PC-9 (cell line): Measurements from ENCODE around the gene TBC1D22A. TPM values are rescaled to one million over a fixed set of nuclear protein-coding genes. Genes with fewer than 3 reads are reported as not detected.

Experiments
- BruUV-seq: library from RNA; stranded (reverse); fragments of 400-500 nt; replicated peaks from 2 replicates; lab custom pipeline; 2021; lab: Mats Ljungman, UMichigan
- CTCF ChIA-PET: fragments of 300-600 bp; sonication (Branson Sonifier 250); formaldehyde crosslinking; loops from one replicate; lab custom pipeline; 2022; ENCODE audit warnings: antibody characterized with exemption; lab: Charles Lee
- POLR2A ChIA-PET: fragments of 300-600 bp; sonication (Branson Sonifier 250); formaldehyde crosslinking; loops from one replicate; lab custom pipeline; 2022; ENCODE audit warnings: antibody characterized with exemption; ENCODE audit not compliant: unreplicated experiment; lab: Charles Lee
- DNase-seq, 2 experiments: peaks; one replicate each; pipeline versions ENCODE4 v3.0.0 to v3.0.0-alpha.2; 2015 to 2022; ENCODE audit warnings: mixed read lengths in 1 of 2
- H2AFZ ChIP-seq: fragments of 200-600 bp; sonication (generic); 2 replicates; pipeline ENCODE4 v1.8.1; 2017; ENCODE audit warnings: antibody characterized with exemption
- H3F3A ChIP-seq: fragments of 200-600 bp; sonication (generic); 2 replicates; pipeline ENCODE4 v1.8.1; 2017; ENCODE audit warnings: antibody characterized with exemption, mild to moderate bottlenecking, low read depth; ENCODE audit not compliant: insufficient read depth
- H3K27ac ChIP-seq: fragments of 200-600 bp; sonication (generic); 2 replicates; pipeline ENCODE4 v1.6.1; 2016; ENCODE audit warnings: mixed run types
- H3K27me3 ChIP-seq: fragments of 200-600 bp; sonication (generic); 2 replicates; pipeline ENCODE4 v1.6.1; 2016; ENCODE audit warnings: low read depth, mixed run types; ENCODE audit not compliant: insufficient read depth
- H3K36me3 ChIP-seq: fragments of 200-600 bp; sonication (generic); 2 replicates; pipeline ENCODE4 v1.6.1; 2016; ENCODE audit warnings: low read depth, mixed run types
- H3K4me1 ChIP-seq: fragments of 200-600 bp; sonication (generic); replicated peaks from 2 replicates; pipeline ENCODE4 v1.6.1; 2016; ENCODE audit warnings: mixed run types; ENCODE audit not compliant: insufficient read depth
- H3K4me2 ChIP-seq: fragments of 200-600 bp; sonication (generic); 2 replicates; pipeline ENCODE4 v1.6.1; 2017; ENCODE audit warnings: mixed run types
- H3K4me3 ChIP-seq: fragments of 200-600 bp; sonication (generic); 2 replicates; pipeline ENCODE4 v1.6.1; 2016; ENCODE audit warnings: mixed run types
- H3K79me2 ChIP-seq: fragments of 200-600 bp; sonication (generic); 2 replicates; pipeline ENCODE4 v1.6.1; 2017; ENCODE audit warnings: low read depth, mixed run types
- H3K9me2 ChIP-seq: fragments of 200-600 bp; sonication (generic); 2 replicates; pipeline ENCODE4 v1.8.1; 2017; ENCODE audit warnings: mild to moderate bottlenecking; ENCODE audit not compliant: insufficient read depth
- H3K9me3 ChIP-seq: fragments of 200-600 bp; sonication (generic); 2 replicates; pipeline ENCODE4 v1.8.1; 2016; ENCODE audit warnings: low read depth; ENCODE audit not compliant: insufficient read depth
- H4K20me1 ChIP-seq: fragments of 200-600 bp; sonication (generic); 2 replicates; pipeline ENCODE4 v1.8.1; 2017; ENCODE audit not compliant: insufficient read depth
- EZH2 ChIP-seq: fragments of 200-600 bp; sonication (generic); IDR thresholded peaks from 2 replicates; pipeline ENCODE4 v1.8.0; 2017; ENCODE audit warnings: antibody characterized with exemption, low read depth
- intact Hi-C: fragments of 100-400 bp; cut with micrococcal nuclease; formaldehyde crosslinking; loops from one replicate; pipeline ENCODE4 v1.10.0; 2022; ENCODE audit not compliant: unreplicated experiment
- total RNA-seq: library from RNA; stranded (reverse); gene quantifications from 2 replicates; pipeline ENCODE4 v1.2.3, GENCODE V29; 2021
- TF ChIP-seq, protein P1 (sequence below): fragments of 200-600 bp; sonication (generic); conservative IDR thresholded peaks from 2 replicates; pipeline ENCODE4 v1.6.1; 2017; ENCODE audit warnings: mixed run types, antibody characterized with exemption, mild to moderate bottlenecking, moderate library complexity

Gene TBC1D22A
- total RNA-seq, 1 experiment from 2014 or later = 40.3 TPM

DNA sequence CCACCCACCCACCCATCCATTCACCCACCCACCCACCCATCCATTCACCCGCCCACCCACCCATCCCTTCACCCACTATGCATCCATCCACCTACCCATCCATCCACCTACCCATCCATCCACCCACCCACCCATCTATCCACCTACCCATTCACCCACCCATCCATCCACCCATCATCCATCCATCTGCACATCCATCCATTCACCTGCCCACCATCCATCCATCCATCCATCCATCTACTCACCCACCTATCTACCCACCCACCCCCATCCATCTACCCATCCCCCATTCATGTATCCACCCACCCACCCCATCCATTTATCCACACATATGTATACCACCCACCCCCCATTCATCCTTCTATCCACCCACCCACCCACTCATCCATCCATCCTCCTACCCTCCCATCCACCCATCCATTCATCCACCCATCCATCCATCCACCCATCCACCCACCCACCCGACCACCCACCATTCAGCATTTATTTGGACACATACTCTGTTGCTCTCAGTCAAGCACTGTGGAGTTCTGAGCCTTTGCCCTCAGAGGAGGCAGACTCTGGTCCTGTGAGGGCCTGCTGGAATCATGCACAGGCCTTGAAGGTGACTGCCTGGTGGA lies 380.1 kb downstream of the TBC1D22A start:
- Histone ChIP-seq H3K36me3 (no peaks in the 10 kb centered on the region), H3K4me2 (no peak overlapping the region), H3K79me2 (no peaks in the 10 kb centered on the region), H3K4me1 (no peaks in the 10 kb centered on the region), H3K27ac (no peak overlapping the region), H3K9me2 (no peaks in the 10 kb centered on the region), H3K4me3 (no peak overlapping the region), H2AFZ (no peak overlapping the region), H4K20me1 (peaks cover 13% of the 10 kb centered on the region), H3K27me3 (no peaks in the 10 kb centered on the region), H3K9me3 (no peaks in the 10 kb centered on the region), H3F3A (no peaks in the 10 kb centered on the region)
- BruUV-seq = no TSS peak
- intact Hi-C loops = no loop called here
- POLR2A ChIA-PET = no interaction called here
- TF ChIP-seq, protein P1, sequence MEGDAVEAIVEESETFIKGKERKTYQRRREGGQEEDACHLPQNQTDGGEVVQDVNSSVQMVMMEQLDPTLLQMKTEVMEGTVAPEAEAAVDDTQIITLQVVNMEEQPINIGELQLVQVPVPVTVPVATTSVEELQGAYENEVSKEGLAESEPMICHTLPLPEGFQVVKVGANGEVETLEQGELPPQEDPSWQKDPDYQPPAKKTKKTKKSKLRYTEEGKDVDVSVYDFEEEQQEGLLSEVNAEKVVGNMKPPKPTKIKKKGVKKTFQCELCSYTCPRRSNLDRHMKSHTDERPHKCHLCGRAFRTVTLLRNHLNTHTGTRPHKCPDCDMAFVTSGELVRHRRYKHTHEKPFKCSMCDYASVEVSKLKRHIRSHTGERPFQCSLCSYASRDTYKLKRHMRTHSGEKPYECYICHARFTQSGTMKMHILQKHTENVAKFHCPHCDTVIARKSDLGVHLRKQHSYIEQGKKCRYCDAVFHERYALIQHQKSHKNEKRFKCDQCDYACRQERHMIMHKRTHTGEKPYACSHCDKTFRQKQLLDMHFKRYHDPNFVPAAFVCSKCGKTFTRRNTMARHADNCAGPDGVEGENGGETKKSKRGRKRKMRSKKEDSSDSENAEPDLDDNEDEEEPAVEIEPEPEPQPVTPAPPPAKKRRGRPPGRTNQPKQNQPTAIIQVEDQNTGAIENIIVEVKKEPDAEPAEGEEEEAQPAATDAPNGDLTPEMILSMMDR = no peak
- no peak for TF ChIP-seq EZH2
- CTCF ChIA-PET = no interaction called here
- DNase-seq = no peak

DNA sequence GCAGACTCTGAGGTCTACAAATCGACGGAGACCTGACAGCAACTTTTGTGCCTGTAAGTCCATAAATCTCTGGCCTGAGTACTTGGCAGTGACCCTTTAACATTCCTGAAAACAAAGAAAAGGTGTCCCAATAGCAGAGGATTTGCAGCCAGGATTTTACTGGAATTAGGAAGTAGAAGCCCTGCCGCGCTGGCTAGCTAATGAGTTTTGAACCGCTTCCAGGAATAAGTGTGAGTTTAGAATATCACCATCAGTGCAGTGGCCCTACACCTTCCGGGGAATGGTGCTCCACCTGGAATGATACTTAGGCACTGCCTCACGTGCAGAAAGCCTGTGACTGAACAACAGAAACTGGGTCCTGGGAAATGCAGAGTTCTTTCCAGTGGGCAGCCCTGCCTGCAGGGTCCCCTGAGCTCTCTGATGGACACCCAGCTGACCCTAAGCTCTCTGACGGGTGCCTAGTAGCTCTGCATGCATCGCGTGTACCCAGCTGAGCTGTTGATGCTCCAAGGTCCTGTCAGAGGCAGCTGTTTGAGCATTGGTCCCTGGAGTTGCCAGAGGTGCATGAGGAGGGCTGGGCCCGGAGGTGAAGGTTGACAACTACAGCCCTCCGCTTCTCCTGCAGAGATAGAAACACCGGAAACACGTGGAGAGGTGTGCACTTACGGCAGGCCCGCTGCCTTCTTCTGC lies 380.9 kb downstream of the TBC1D22A start:
- Histone ChIP-seq H3K79me2 (no peaks in the 10 kb centered on the region), H3K36me3 (no peaks in the 10 kb centered on the region), H2AFZ (no peak overlapping the region), H3K9me2 (no peaks in the 10 kb centered on the region), H3F3A (no peaks in the 10 kb centered on the region), H3K4me2 (no peak overlapping the region), H3K9me3 (no peaks in the 10 kb centered on the region), H4K20me1 (peaks cover 13% of the 10 kb centered on the region), H3K4me3 (no peak overlapping the region), H3K27me3 (no peaks in the 10 kb centered on the region), H3K4me1 (no peaks in the 10 kb centered on the region), H3K27ac (no peak overlapping the region)
- BruUV-seq = no TSS peak
- no peak for DNase-seq
- intact Hi-C loops = no loop called here
- no peak for TF ChIP-seq EZH2
- TF ChIP-seq, protein P1 = no peak
- POLR2A ChIA-PET = no interaction called here
- CTCF ChIA-PET = no interaction called here

DNA sequence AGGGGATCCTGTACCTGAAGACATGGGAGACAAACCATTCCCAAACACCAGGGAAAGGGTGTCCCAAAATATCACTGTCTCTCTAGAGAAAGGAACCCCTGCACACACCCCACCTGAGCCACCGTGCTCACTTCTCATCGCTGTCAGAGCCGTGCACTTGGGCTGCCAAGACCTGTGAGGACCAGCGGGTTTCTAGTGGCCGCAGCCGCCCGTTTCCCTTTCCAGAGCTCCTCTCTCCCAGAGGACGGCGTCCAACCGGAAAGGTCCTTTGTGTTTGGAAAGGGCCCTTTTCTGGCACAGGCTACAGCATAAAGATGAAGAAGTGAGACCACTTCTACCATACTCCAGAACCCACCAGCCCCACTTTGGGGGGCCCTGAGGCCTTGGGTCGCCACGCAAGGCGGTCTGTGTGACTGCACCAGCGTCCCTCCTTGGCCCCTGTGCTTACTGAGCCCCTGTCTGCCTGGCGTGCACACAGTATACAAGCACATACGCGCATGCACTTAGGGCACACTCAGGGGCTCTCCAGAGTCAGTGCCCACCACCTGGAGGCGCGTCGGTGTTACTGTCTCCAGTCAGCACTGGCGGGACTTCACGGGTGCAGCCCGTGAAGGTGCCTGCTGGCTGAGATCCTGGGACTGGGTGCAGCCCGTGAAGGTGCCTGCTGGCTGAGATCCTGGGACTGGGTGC lies 381.8 kb downstream of the TBC1D22A start:
- Histone ChIP-seq H3K4me1 (no peaks in the 10 kb centered on the region), H3K27ac (no peak overlapping the region), H3K27me3 (no peaks in the 10 kb centered on the region), H3K4me2 (no peak overlapping the region), H3K9me3 (no peaks in the 10 kb centered on the region), H3K9me2 (no peaks in the 10 kb centered on the region), H4K20me1 (peaks cover 15% of the 10 kb centered on the region), H2AFZ (no peak overlapping the region), H3K4me3 (no peak overlapping the region), H3K79me2 (no peaks in the 10 kb centered on the region), H3F3A (no peaks in the 10 kb centered on the region), H3K36me3 (no peaks in the 10 kb centered on the region)
- no peak for DNase-seq
- no peak for TF ChIP-seq EZH2
- TF ChIP-seq, protein P1 = no peak
- intact Hi-C loops = no loop called here
- no TSS peak for BruUV-seq
- POLR2A ChIA-PET = no interaction called here
- CTCF ChIA-PET = no interaction called here
